GM12873 (cell line): ENCODE measurements around the gene SARS1.

Experiments used
- CTCF ChIP-seq: IDR thresholded peaks from 2 replicates; pipeline ENCODE4 v1.5.1; 2012; ENCODE audit warnings: low read depth, mild to moderate bottlenecking, moderate library complexity, low read length, control low read depth; ENCODE audit not compliant: insufficient read depth; ENCODE audit errors: missing control alignments

SARS1 gene

DNA sequence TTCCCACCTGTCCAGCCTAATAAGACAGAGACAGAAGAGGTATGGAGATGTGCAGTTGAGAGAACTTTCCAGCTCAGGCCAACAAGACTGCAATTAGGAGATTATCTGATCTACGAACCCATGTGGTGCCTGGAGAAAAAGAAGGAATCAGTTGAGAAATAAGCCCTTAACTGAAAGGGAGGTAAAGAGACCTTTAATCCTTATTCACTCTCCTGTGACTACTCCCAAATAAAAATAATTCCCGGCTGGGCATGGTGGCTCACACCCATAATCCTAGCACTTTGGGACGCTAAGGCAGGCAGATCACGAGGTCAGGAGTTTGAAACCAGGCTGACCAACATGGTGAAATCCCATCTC is 31.9 kb upstream of the SARS1 start:
- no peak for TF ChIP-seq CTCF

- TF ChIP-seq CTCF, result no peak
These were observed 30.5 kb upstream of the SARS1 start for GRCh38 chr1:109183058-109183738.

GRCh38 chr1:109184687-109185086 is 29.0 kb upstream of the SARS1 start:
- no peak for TF ChIP-seq CTCF

GRCh38 chr1:109185357-109185756 is 28.4 kb upstream of the SARS1 start:
- TF ChIP-seq CTCF, result no peak

- TF ChIP-seq CTCF, result no peak
These were observed 27.6 kb upstream of the SARS1 start for GRCh38 chr1:109185990-109186732.

DNA sequence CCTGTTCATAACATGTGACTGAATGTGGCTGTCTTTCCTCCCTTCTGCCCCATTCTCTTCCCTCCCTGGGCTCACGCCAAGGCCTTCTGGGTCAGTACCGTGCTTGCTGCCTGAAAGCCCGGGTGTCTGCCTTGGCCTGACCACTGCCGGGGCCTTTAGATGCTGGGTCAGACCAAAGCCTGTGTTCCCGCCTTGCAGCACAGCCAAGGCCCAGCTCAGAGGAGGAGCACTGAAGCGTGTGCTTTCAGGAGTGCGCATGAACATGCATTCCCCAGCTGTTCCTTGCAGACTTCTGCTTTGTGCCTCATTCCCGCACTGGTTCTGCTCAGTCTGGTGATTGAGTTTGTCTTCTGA is 27.0 kb upstream of the SARS1 start:
- TF ChIP-seq CTCF, result no peak

GRCh38 chr1:109187127-109187526 is 26.6 kb upstream of the SARS1 start:
- TF ChIP-seq CTCF, result no peak
